HG03039 (cell line): ENCODE measurements around the gene BMERB1.

Source experiments
- ATAC-seq: cut with Tn5 transposase; IDR thresholded peaks from one replicate; pipeline ENCODE4 v1.9.1; 2021; ENCODE audit warnings: mild to moderate bottlenecking, moderate library complexity; ENCODE audit not compliant: unreplicated experiment

BMERB1 gene

DNA sequence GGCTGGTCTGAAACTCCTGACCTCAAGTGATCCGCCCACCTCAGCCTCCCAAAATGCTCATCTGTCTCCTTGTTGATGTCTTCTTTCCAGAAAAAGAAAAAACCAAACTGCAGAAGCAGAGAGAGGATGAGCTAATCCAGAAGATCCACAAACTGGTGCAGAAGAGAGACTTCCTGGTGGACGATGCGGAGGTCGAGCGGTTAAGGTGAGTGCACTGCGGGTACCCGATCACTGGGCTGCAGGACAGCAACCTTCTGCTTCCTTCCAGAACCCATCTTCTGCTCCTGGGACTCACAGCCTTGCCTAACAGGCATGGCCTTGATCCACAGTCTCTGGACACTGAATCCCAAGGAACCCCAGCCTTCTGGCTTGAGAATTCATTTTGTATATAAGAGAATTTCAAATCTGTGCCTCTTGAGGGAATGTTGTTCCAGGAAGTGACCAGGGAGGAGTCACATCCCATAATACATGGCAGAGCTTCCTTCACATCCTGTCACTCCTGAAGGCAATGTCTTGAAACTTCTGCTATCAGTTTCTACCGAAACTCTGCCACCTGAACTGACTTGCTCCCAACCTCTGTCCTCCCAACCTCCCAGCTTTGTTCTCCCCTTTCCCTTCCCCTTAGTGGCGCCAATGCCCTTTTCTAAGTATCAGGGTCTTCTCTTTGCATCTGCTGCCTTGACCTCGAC, 146.9 kb downstream of the BMERB1 start:
- no peak for ATAC-seq

DNA sequence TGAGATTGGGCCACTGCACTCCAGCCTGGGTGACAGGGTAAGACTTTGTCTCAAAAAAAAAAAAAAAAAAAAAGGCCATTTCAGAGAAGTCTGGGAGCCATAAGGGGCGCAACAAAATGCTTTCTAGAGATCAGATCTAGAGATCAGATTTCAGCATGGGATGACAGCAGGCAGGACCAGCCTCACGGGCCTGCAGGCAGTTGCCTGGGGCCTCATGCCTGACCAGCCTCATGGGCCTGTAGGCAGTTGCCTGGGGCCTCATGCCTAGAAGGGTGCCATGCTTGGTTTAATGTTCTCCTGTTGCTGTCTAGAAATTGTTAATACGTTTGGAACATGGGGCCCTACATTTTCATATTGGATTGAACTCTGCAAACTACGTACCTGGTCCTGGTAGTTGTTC, 149.1 kb downstream of the BMERB1 start:
- no peak for ATAC-seq

DNA sequence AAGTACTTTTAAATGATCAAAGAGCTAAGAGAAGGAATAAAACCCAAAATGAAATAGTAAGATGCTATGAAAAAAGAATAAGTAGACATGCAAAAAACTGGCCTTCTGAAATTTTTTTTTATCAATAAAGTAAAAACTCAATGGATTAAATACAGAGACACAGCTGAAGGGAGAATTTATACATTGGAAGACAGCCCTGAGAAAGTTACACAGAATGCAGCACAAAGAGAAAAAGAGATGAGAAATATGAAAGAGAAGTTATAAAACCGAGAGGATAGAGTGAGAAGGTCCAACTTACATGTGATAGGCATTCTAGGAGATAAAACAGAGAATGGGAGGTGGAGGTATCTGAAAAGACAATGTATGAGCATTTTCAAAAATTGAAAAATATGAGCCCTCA, 151.6 kb downstream of the BMERB1 start:
- ATAC-seq = no peak

DNA sequence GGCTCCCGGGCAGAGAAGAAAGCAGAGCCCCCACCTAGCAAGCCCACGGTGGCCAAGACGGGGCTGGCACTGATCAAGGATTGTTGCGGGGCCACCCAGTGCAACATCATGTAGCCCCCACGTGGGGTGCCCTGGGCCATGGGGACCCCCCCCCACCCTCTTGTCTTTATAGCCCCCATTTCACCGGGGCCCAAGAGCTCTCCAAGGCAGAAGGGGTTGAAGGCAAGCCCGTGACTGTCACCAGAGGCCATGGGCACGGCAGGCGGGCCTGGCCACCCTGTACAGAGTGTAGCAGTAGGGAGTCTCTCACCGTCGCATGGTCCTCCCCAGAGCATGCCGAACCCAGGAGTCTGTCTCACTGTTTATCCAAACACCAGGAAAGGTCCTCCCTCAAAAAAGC, 152.3 kb downstream of the BMERB1 start:
- no peak for ATAC-seq

DNA sequence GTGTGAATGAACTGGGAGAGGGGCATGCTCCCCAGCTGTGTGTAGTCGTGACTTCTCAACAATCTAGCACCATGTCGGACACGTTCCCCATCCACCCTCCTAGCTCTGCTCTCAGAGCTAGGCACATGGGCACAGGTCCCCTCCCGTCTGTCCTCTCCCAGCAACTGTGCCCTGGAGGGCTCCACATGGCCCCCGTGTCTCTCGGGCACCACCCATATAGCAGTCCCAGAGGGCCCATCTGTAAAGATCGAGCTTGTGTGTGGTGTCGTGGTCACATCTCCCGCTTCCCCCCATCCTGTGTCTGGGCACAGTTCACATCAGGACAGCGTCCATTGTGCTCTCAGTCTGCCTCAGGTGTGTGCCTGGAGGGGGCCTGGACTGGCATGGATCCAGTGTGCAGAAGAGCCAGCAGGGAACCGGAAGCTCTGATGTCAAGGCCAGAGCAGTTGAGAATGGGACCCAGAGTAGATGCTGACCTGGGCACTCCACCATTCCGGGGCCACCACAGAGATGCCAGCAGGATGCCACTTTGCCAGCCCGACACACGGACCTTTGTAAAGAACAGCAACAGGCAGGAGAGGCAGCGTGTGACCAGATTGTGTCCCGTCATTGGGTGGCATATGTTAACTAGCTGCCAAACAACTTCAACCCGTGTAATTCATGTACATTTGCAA, 152.9 kb downstream of the BMERB1 start:
- no peak for ATAC-seq

DNA sequence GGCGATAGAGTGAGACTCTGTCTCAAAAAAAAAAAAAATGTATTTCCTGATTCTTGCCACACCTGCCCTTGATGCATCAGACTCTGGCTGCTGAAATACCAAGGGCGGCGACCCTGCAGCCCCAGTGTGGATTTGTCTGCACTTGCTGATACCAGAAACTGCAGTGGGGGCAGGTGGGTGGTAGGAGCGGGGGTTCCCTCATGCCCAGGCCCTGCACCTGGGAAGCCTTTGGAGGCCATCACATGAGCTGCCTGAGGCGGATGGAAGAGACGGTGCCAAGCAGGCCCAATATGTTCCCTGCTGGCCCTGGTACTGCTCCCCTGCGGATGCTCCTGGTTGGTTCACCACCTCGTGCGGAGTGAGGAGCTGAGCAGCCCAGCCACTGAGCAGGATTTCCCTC, 157.9 kb downstream of the BMERB1 start:
- ATAC-seq = no peak

DNA sequence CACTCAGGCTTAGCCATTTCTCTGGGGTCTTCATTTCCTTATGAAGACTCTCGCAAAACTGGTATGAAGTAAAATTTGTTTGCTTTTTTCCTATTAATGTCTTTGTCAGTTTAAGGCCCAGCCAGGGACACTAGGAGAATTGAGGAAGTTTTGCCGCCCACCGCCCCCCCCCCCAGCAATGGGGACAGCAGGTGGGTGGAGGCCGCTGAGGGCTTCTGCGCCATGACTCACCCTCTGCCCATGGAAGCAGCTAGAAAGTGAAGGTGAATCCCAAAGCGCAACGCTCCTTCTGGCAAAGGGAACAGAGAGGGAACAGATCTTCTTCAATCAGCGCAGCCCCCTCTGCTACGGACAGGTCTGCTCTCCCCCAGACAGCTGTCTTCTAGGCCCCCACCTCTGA, 158.8 kb downstream of the BMERB1 start:
- no peak for ATAC-seq

GRCh38 chr16:15594711-15595320, 160.4 kb downstream of the BMERB1 start:
- no peak for ATAC-seq

GRCh38 chr16:15597135-15597534, 162.7 kb downstream of the BMERB1 start:
- no peak for ATAC-seq

DNA sequence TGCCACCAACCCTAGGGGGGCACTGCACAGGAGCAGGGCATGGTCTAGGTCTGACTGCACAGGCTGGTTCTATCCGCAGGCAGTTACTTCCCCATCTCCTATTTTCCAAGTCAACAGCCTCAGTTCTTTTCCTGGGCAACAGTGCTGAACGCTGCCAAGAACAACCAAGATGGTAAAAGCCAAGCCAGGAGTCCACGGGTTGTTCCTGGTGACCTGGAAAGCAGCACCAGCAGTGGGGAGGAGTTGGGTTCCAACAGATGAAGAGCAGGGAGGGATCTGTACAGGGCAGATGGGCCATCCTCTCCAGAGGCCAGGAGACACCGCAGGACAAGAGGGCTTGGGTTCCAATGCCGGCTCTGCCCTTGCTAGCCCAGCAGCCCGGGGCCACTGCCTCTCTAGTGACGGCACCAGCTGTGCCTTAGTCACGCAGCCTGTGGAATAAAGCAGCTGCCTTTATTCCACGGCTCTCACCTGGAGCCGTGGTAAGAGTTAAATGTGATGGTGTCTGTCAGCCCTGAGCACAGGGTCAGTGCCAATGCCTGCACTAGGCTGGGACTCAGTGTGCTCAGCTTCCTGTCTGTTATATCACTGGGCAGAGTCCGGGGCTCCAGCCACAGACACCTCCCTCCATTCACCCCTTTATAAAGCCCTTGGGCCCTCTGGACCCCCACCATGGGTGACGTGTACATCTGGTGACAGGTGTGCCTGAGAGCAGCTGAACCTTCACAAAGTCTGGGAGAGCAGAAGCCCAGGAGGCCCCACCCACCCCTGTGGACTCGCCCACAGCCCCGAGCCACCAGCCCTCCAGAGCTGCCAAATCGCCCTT, 163.6 kb downstream of the BMERB1 start:
- ATAC-seq = no peak

DNA sequence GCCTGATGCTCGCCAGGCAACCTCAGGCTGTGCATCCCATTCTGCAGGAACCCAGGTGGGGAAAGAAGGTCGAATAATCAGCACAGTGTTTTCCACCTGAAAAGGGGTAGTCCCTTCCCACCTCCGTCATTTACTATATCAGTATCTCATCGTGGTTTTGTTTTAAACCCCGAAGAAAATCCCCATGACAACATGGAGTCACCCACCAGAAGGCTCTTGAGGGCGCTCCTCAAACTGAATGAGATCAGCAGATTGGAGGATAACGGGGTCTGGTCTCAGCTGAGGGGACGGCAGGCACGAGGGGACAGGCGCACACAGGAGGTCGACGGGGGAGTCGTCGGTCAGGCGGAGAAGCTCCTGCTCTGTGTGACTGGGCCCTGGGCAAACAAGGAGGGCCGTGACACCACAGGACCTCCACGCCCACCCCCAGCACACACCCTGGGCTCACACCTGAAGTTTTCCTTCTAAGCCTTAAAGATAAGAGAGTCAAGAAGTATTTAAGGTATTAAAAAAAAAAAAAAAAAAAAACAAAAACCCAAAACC, 164.3 kb downstream of the BMERB1 start:
- ATAC-seq = no peak

DNA sequence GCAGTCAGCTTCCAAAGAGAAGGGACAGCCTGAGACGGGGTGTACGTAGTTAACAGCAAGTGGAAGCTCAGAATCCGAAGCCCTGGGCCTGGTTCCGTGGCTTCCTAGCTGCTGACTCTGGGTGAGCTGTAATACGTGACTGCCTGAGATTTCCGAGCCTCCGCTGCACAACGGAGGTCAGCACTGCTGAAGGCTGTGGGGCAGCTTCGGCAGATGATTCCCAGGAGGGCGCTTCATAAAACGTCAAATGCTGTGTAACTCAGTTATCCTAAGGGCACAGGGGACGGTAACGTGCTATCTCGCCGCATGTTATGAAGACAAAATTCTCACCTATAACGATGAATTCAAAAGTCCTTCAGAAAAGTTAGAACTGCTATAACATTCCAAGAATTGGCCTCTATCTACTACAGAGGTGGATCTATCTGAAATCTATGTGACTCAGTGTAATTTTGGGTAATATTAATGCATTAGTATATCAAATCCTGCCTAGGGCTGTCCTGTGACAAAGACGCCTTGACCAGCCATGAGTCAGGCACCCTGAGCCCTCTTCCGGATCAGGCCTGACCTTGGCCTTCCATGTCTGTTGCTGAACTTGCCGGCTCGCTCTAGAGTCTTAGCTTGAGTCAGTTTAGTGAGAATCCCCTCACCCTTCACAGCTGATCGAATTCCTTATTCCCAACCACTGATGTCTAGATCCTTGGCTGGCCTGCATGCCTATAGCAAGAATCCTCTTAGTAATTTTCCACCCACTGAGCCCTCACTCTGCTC, 165.1 kb downstream of the BMERB1 start:
- ATAC-seq = no peak

GRCh38 chr16:15601212-15601879, 167.0 kb downstream of the BMERB1 start:
- no peak for ATAC-seq

- no peak for ATAC-seq
These were observed 168.1 kb downstream of the BMERB1 start for GRCh38 chr16:15602285-15603044.

GRCh38 chr16:15604460-15605440, 170.4 kb downstream of the BMERB1 start:
- no peak for ATAC-seq

- no peak for ATAC-seq
These were observed 171.6 kb downstream of the BMERB1 start for GRCh38 chr16:15605839-15606517.

DNA sequence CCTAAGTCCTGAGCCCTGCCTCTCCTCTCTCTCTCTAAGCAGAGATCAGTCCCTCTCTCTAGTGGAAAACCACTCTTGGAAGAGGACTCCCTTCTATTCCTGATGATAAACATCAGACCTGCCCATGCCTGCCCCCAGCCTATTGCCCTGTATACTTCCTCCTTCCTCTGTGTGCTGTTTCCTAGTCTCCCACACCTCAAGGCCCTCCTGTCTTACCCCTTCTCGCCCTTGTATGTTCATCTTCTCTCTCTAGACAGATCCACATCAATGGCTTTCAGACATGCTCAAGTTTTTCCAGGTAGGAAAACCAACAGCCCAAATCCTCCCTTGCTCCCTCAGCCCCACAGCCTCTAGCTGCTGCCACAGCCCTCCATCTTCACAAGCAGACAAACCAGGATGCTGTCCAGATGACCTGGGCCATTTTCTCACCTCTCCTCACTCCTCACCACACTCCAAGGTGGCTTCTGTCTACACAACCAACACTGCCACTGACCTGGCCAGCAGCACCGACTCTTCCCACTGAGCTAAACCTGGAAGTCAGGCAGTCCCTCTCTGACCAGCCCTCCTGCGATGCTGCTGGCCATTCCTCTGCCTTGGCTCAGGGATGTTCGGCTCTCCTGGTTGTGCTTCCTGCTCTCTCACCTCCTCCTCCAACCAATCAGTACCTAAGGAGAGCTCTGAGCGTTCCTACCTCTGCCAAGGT, 172.3 kb downstream of the BMERB1 start:
- no peak for ATAC-seq
